Measurements from ENCODE around the gene DISC1.

DNA sequence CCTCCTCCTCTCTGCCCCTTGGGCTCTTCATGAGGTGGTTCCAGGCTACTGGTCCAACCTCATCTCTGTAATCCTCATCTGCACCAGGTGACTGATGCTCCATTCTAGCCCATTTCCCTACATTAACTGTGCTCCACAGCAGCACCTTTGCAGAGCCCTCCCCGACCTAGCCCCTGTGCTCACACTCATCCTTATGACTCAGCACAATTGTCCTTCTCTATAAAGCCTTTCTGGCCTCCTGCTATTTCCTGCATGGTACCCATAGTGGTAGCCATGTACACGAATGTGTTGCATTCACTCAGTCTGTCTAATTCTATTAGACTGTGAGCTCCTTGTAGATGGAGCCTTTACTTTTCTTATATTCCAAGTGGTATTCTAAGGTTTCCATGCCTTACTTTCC lies 339.0 kb downstream of the DISC1 start:
- TF ChIP-seq, protein P1, sequence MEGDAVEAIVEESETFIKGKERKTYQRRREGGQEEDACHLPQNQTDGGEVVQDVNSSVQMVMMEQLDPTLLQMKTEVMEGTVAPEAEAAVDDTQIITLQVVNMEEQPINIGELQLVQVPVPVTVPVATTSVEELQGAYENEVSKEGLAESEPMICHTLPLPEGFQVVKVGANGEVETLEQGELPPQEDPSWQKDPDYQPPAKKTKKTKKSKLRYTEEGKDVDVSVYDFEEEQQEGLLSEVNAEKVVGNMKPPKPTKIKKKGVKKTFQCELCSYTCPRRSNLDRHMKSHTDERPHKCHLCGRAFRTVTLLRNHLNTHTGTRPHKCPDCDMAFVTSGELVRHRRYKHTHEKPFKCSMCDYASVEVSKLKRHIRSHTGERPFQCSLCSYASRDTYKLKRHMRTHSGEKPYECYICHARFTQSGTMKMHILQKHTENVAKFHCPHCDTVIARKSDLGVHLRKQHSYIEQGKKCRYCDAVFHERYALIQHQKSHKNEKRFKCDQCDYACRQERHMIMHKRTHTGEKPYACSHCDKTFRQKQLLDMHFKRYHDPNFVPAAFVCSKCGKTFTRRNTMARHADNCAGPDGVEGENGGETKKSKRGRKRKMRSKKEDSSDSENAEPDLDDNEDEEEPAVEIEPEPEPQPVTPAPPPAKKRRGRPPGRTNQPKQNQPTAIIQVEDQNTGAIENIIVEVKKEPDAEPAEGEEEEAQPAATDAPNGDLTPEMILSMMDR (IDR thresholded peaks at IDR 0.05), result no peak
- TF ChIP-seq EP300 (IDR thresholded peaks at IDR 0.05; ENCODE audit: borderline replicate concordance in 1 of 2, low read depth in 1 of 2, low read length in 1 of 2), result no peak
- no peak for TF ChIP-seq SMC3 (IDR thresholded peaks at IDR 0.05; ENCODE audit: low read depth, low read length)
- no peak for TF ChIP-seq SIN3A (IDR thresholded peaks at IDR 0.05; ENCODE audit: borderline replicate concordance, low read depth, low read length)
- TF ChIP-seq CHD2 (IDR thresholded peaks at IDR 0.05; ENCODE audit: low read length, partially characterized antibody), result no peak
- no peak for TF ChIP-seq EZH2phosphoT487 (IDR thresholded peaks at IDR 0.05; ENCODE audit: borderline replicate concordance, low read depth)
- TF ChIP-seq POLR2AphosphoS5 (IDR thresholded peaks at IDR 0.05; ENCODE audit: low read depth, low read length), result no peak
- no peak for TF ChIP-seq RCOR1 (IDR thresholded peaks at IDR 0.05; ENCODE audit: low read length)
- TF ChIP-seq RFX5 (IDR thresholded peaks at IDR 0.05; ENCODE audit: low read length), result no peak

Measured in SK-N-SH (cell line).